IMR-90 (cell line): ENCODE measurements around the gene FGF19. TPM values are rescaled to one million over a fixed set of nuclear protein-coding genes. Genes with fewer than 3 reads are reported as not detected.

Experiments used
- ATAC-seq: fragments of 200-7000 bp; cut with Tn5 transposase; 2 replicates; pipeline ENCODE4 v1.9.1; 2020; ENCODE audit warnings: low read depth, mild to moderate bottlenecking, moderate library complexity
- BruUV-seq: library from RNA; stranded (reverse); fragments of 400-500 nt; replicated peaks from 2 replicates; lab custom pipeline; 2021; lab: Mats Ljungman, UMichigan
- CTCF ChIA-PET: fragments of 300-600 bp; formaldehyde crosslinking; extraction: SDS; loops from one replicate; lab custom pipeline; 2021; ENCODE audit warnings: antibody characterized with exemption; lab: Yijun Ruan, JAX
- POLR2A ChIA-PET: fragments of 300-600 bp; sonication (Branson Sonifier 250); formaldehyde crosslinking; loops from one replicate; lab custom pipeline; 2022; ENCODE audit warnings: antibody characterized with exemption; ENCODE audit not compliant: unreplicated experiment; lab: Charles Lee
- DNase-seq: peaks from one replicate; pipeline ENCODE4 v3.0.0; 2013
- H2AFZ ChIP-seq: replicated peaks from 2 replicates; pipeline ENCODE3; 2013; ENCODE audit warnings: low read length, mild to moderate bottlenecking; ENCODE audit not compliant: poor library complexity
- H2AK5ac ChIP-seq: 2 replicates; pipeline ENCODE4 v1.6.1; 2013; ENCODE audit warnings: low read depth, low read length, inconsistent platforms
- H2AK9ac ChIP-seq: replicated peaks from 2 replicates; pipeline ENCODE3; 2013; ENCODE audit warnings: mild to moderate bottlenecking, low read depth, low read length, moderate library complexity; ENCODE audit not compliant: poor library complexity
- H2BK120ac ChIP-seq: 2 replicates; pipeline ENCODE4 v1.6.1; 2013; ENCODE audit warnings: low read depth, low read length, inconsistent platforms
- H2BK15ac ChIP-seq: 3 replicates; pipeline ENCODE4 v1.6.1; 2013; ENCODE audit warnings: low read depth, low read length, inconsistent platforms
- H2BK20ac ChIP-seq: 2 replicates; pipeline ENCODE4 v1.6.1; 2013; ENCODE audit warnings: low read depth, mild to moderate bottlenecking, inconsistent platforms, low read length, moderate library complexity
- H2BK5ac ChIP-seq: 2 replicates; pipeline ENCODE4 v1.6.1; 2013; ENCODE audit warnings: mild to moderate bottlenecking, low read depth, low read length, inconsistent platforms; ENCODE audit not compliant: poor library complexity, severe bottlenecking
- H3K14ac ChIP-seq: replicated peaks from 2 replicates; pipeline ENCODE4 v1.6.1; 2013; ENCODE audit warnings: low read depth, low read length, inconsistent platforms
- H3K18ac ChIP-seq: 2 replicates; pipeline ENCODE4 v1.6.1; 2013; ENCODE audit warnings: low read depth, low read length, control low read depth
- H3K23ac ChIP-seq: 2 replicates; pipeline ENCODE4 v1.6.1; 2013; ENCODE audit warnings: low read depth, low read length, inconsistent platforms
- H3K27ac ChIP-seq: 2 replicates; pipeline ENCODE4 v1.5.1; 2013; ENCODE audit warnings: mild to moderate bottlenecking, control low read depth, low read length; ENCODE audit not compliant: insufficient read depth
- H3K27me3 ChIP-seq: 2 replicates; pipeline ENCODE4 v1.6.1; 2013; ENCODE audit warnings: low read length; ENCODE audit not compliant: control insufficient read depth, insufficient read depth
- H3K36me3 ChIP-seq: 2 replicates; pipeline ENCODE4 v1.6.1; 2013; ENCODE audit warnings: low read length, mixed read lengths; ENCODE audit not compliant: control insufficient read depth, insufficient read depth
- H3K4ac ChIP-seq: 2 replicates; pipeline ENCODE4 v1.6.1; 2013; ENCODE audit warnings: low read depth, low read length, inconsistent platforms
- H3K4me1 ChIP-seq: 2 replicates; pipeline ENCODE4 v1.6.1; 2013; ENCODE audit warnings: low read length, mixed read lengths; ENCODE audit not compliant: control insufficient read depth, insufficient read depth
- H3K4me2 ChIP-seq: 2 replicates; pipeline ENCODE4 v1.6.1; 2013; ENCODE audit warnings: low read depth, mild to moderate bottlenecking, control low read depth, low read length, moderate library complexity
- H3K4me3 ChIP-seq: 2 replicates; pipeline ENCODE4 v1.5.1; 2013; ENCODE audit warnings: low read depth, mild to moderate bottlenecking, control low read depth, low read length, moderate library complexity; ENCODE audit not compliant: insufficient read depth
- H3K56ac ChIP-seq: 2 replicates; pipeline ENCODE4 v1.6.1; 2013; ENCODE audit warnings: low read length, inconsistent platforms; ENCODE audit not compliant: insufficient read depth; ENCODE audit errors: extremely low read depth
- H3K79me1 ChIP-seq, 2 experiments: 2 replicates each; pipeline ENCODE4 v1.6.1; 2013; ENCODE audit warnings: low read length in 2 of 2, inconsistent platforms in 1 of 2, low read depth in 1 of 2
- H3K9ac ChIP-seq: 2 replicates; pipeline ENCODE4 v1.6.1; 2013; ENCODE audit warnings: low read depth, low read length, control low read depth
- H3K9me1 ChIP-seq: 2 replicates; pipeline ENCODE4 v1.6.1; 2013; ENCODE audit warnings: low read length, inconsistent platforms; ENCODE audit not compliant: insufficient read depth
- H3K9me3 ChIP-seq: 2 replicates; pipeline ENCODE4 v1.6.1; 2013; ENCODE audit warnings: low read length; ENCODE audit not compliant: control insufficient read depth, insufficient read depth
- H4K20me1 ChIP-seq: 2 replicates; pipeline ENCODE4 v1.6.1; 2013; ENCODE audit warnings: low read length, inconsistent platforms; ENCODE audit not compliant: insufficient read depth
- H4K5ac ChIP-seq: 2 replicates; pipeline ENCODE4 v1.6.1; 2013; ENCODE audit warnings: mild to moderate bottlenecking, low read depth, low read length, control low read depth
- H4K8ac ChIP-seq, 2 experiments: 2 replicates each; pipeline ENCODE4 v1.6.1; 2013; ENCODE audit warnings: low read depth in 2 of 2, low read length in 2 of 2, control low read depth in 1 of 2, inconsistent platforms in 1 of 2
- H4K91ac ChIP-seq: 2 replicates; pipeline ENCODE4 v1.6.1; 2013; ENCODE audit warnings: low read depth, low read length, inconsistent platforms; ENCODE audit not compliant: insufficient read depth
- BHLHE40 ChIP-seq: fragments of 150-350 bp; IDR thresholded peaks from 2 replicates; pipeline ENCODE4 v1.6.1; 2016; ENCODE audit warnings: mild to moderate bottlenecking, low read depth, low read length
- CHD1 ChIP-seq: IDR thresholded peaks from 2 replicates; pipeline ENCODE4 v1.6.1; 2012; ENCODE audit warnings: low read depth, low read length, improper control_type of control experiment
- CTCF ChIP-seq: conservative IDR thresholded peaks from 2 replicates; pipeline ENCODE4 v1.5.1; 2012; ENCODE audit warnings: mild to moderate bottlenecking, low read depth, low read length, improper control_type of control experiment
- ELK1 ChIP-seq: fragments of 150-350 bp; IDR thresholded peaks from 2 replicates; pipeline ENCODE4 v1.6.1; 2016; ENCODE audit warnings: low read depth, mild to moderate bottlenecking, low read length, moderate library complexity, borderline replicate concordance
- FOS ChIP-seq: fragments of 150-350 bp; IDR thresholded peaks from 2 replicates; pipeline ENCODE4 v1.6.1; 2016; ENCODE audit warnings: low read depth, low read length
- MAFK ChIP-seq: IDR thresholded peaks from 2 replicates; pipeline ENCODE4 v1.6.1; 2012; ENCODE audit warnings: low read depth, low read length, improper control_type of control experiment
- MAZ ChIP-seq: IDR thresholded peaks from 2 replicates; pipeline ENCODE4 v1.6.1; 2012; ENCODE audit warnings: low read depth, mild to moderate bottlenecking, low read length, improper control_type of control experiment, moderate library complexity, borderline replicate concordance
- NFE2L2 ChIP-seq: fragments of 150-350 bp; IDR thresholded peaks from 2 replicates; pipeline ENCODE4 v1.6.1; 2016; ENCODE audit warnings: low read depth, mild to moderate bottlenecking, low read length
- POLR2A ChIP-seq: IDR thresholded peaks from 2 replicates; pipeline ENCODE4 v1.6.1; 2012; ENCODE audit warnings: mild to moderate bottlenecking, low read depth, low read length
- RAD21 ChIP-seq: IDR thresholded peaks from 2 replicates; pipeline ENCODE4 v1.6.1; 2012; ENCODE audit warnings: low read length, improper control_type of control experiment
- RCOR1 ChIP-seq: IDR thresholded peaks from 2 replicates; pipeline ENCODE4 v1.6.1; 2012; ENCODE audit warnings: mild to moderate bottlenecking, low read length, improper control_type of control experiment; ENCODE audit not compliant: insufficient replicate concordance
- RFX5 ChIP-seq: IDR thresholded peaks from 2 replicates; pipeline ENCODE4 v1.8.0; 2012; ENCODE audit warnings: low read depth, mild to moderate bottlenecking, low read length, moderate library complexity
- SMC3 ChIP-seq: fragments of 150-350 bp; IDR thresholded peaks from 2 replicates; pipeline ENCODE4 v1.6.1; 2016; ENCODE audit warnings: low read depth, mild to moderate bottlenecking, antibody characterized with exemption, low read length, moderate library complexity
- USF2 ChIP-seq: fragments of 150-350 bp; IDR thresholded peaks from 2 replicates; pipeline ENCODE4 v1.6.1; 2017; ENCODE audit warnings: mild to moderate bottlenecking, antibody characterized with exemption, low read length, low read depth
- WGBS, 2 experiments: methylation state at CpG; one replicate each; pipeline versions ENCODE4 v1.1.5 to v1.1.7; 2013; ENCODE audit warnings: missing lambda C conversion rate in 2 of 2; ENCODE audit not compliant: insufficient read length in 1 of 2; ENCODE audit errors: extremely low coverage in 2 of 2; 5-methylcytosine and 5-hydroxymethylcytosine counted together
- dilution Hi-C: fragments of 300-500 bp; cut with HindIII; formaldehyde crosslinking; loops from one replicate; pipeline ENCODE4 v1.14.3; 2018; ENCODE audit warnings: low sequenced_read_pairs; ENCODE audit not compliant: unreplicated experiment
- in situ Hi-C: fragments of 300-500 bp; cut with MboI; formaldehyde crosslinking; loops from 3 replicates; pipeline ENCODE4 v1.14.3; 2019; ENCODE audit warnings: low sequenced_read_pairs, inconsistent platforms, mixed read lengths
- intact Hi-C: fragments of 100-400 bp; cut with micrococcal nuclease; formaldehyde crosslinking; loops from 2 replicates; pipeline ENCODE4 v1.10.0; 2022
- polyA plus RNA-seq, 3 experiments: library from polyadenylated mRNA; depleted of rRNA; stranded (reverse); fragments of >200 nt; gene quantifications; 2 replicates each; pipeline ENCODE4 v1.2.3, GENCODE V29; 2012; ENCODE audit warnings: low replicate concordance in 1 of 3
- total RNA-seq: library from RNA; depleted of rRNA; stranded (reverse); fragments of >200 nt; gene quantifications from 2 replicates; pipeline ENCODE4 v1.2.3, GENCODE V29; 2012

The FGF19 gene
- total and polyA plus RNA-seq, 2 of the 4 experiments (the other 2 are of a cell fraction): not detected

GRCh38 chr11:69685348-69685747 is 18.5 kb downstream of the FGF19 start:
- Histone ChIP-seq H3K23ac (no peak overlapping the region), H4K91ac (no peak overlapping the region), H2BK15ac (no peak overlapping the region), H2BK5ac (no peak overlapping the region), H2AK9ac (peak overlapping the region; percentile 34), H3K9me1 (no peaks in the 10 kb centered on the region), H3K4me3 (no peak overlapping the region), H3K14ac (no peak overlapping the region), H3K27me3 (peaks cover 3% of the 10 kb centered on the region; the same call in 1 of the 2 replicates), H3K79me1 (no peaks in the 10 kb centered on the region), H4K8ac (no peak overlapping the region), H4K5ac (no peak overlapping the region), H2BK20ac (no peak overlapping the region), H2BK120ac (no peak overlapping the region), H2AFZ (peak overlapping the region; percentile 83), H3K9ac (no peak overlapping the region), H3K56ac (no peak overlapping the region), H4K20me1 (0 out of 2 replicates have a peak, but pooled peaks cover 4% of the 10 kb centered on the region), H3K4me2 (no peak overlapping the region), H3K9me3 (0 out of 2 replicates have a peak, but pooled peaks cover 2% of the 10 kb centered on the region), H3K4me1 (no peaks in the 10 kb centered on the region), H3K18ac (no peak overlapping the region), H3K4ac (no peak overlapping the region), H3K27ac (no peak overlapping the region), H3K36me3 (no peaks in the 10 kb centered on the region), H2AK5ac (no peak overlapping the region)
- in situ Hi-C loops: loop anchor here (5.0 kb wide), 2 partner anchors 207 to 512 kb away; no protein-coding TSS in a partner anchor
- no peak for ATAC-seq
- intact Hi-C loops: loop anchor here (2.0 kb wide), 1 partner anchor 511 kb away; no protein-coding TSS in a partner anchor
- BruUV-seq: no TSS peak
- TF ChIP-seq RAD21 (no peak), FOS (no peak), CHD1 (no peak), BHLHE40 (no peak), MAFK (no peak), NFE2L2 (no peak), ELK1 (no peak), POLR2A (no peak), MAZ (no peak), USF2 (no peak), SMC3 (no peak), CTCF (no peak), RFX5 (no peak), RCOR1 (no peak)
- dilution Hi-C loops: no loop called here
- ChIA-PET POLR2A (no interaction called here), CTCF (no interaction called here)
- WGBS, 2 experiments: 67% methylated on average over 6 of the region's 8 CpGs; no CpG with 5 or more reads in 1 of the 2 experiments
- DNase-seq: no peak
